AG04449 (cell line): ENCODE data around the gene COG4.

Source experiments
- CTCF ChIA-PET: fragments of 350-600 bp; formaldehyde crosslinking; extraction: SDS; loops from one replicate; lab custom pipeline; 2021; ENCODE audit warnings: antibody characterized with exemption; lab: Yijun Ruan, JAX
- POLR2A ChIA-PET: fragments of 400-600, 350-600 bp; formaldehyde crosslinking; extraction: SDS; loops from one replicate; lab custom pipeline; 2020; ENCODE audit warnings: antibody characterized with exemption, inconsistent platforms; lab: Yijun Ruan, JAX
- DNase-seq: peaks from one replicate; pipeline ENCODE4 v3.0.0-alpha.2; 2010; ENCODE audit warnings: low read depth, low spot score
- H3K4me3 ChIP-seq: 2 replicates; pipeline ENCODE4 v1.5.1; 2011; ENCODE audit warnings: low read depth, mild to moderate bottlenecking, control low read depth, low read length
- TF ChIP-seq, protein P1 (sequence below): IDR thresholded peaks from one replicate; pipeline ENCODE4 v1.5.1; 2011; ENCODE audit warnings: mild to moderate bottlenecking, moderate library complexity, low read length, control low read depth, inconsistent platforms; ENCODE audit not compliant: insufficient read depth; ENCODE audit errors: missing control alignments

Gene COG4

DNA sequence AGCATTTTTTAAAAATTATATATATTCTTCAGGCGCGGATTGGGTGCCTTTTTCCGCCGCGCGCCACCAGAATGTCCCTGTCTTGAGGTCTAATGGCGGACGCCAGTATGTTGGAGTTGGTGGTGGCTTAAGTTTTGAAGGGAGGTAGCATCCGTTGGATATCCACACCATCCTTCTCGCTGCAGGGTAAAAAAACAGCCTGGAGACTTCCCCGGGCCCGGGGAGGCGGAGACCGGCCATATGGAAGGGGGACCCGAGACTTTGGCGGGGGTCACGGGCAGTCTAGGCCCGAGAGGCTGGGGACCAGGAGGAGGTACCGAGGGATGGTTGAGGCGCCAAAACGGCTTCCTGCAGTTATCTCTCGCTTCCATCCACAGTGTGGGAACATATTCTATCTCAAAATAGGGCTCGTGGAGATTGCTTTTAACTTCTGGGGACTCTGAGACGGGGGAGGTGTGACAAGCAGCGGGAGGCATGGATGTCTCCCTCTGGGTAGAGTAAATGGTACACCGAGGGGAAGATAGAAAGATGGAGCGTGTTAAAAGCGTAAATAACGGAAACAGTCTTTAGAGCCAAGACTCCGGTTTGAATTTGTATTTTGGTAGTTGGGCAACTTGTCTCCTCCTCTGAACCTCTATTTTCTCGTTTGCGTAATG lies 517 bp upstream of the COG4 start, which contains the start of gene SF3B3:
Gene SF3B3, plus strand, starts transcription at position 74 of the 656 bp plus-strand sequence. CDS start 2,841 bp downstream, outside the sequence.
- peak within 1 kb of the TSS; percentile 98 for H3K4me3 ChIP-seq
- no peak for DNase-seq
- POLR2A ChIA-PET = interaction anchor here (1.0 to 1.3 kb wide), 2 partner anchors 143 to 144 kb away, joined by 3 to 4 read pairs; no protein-coding TSS in a partner anchor
- CTCF ChIA-PET = interaction anchor here (1.0 to 10.5 kb wide), 4 partner anchors 8 to 976 kb away, joined by 3 to 126 read pairs (median 4); no protein-coding TSS in a partner anchor
- TF ChIP-seq, protein P1, sequence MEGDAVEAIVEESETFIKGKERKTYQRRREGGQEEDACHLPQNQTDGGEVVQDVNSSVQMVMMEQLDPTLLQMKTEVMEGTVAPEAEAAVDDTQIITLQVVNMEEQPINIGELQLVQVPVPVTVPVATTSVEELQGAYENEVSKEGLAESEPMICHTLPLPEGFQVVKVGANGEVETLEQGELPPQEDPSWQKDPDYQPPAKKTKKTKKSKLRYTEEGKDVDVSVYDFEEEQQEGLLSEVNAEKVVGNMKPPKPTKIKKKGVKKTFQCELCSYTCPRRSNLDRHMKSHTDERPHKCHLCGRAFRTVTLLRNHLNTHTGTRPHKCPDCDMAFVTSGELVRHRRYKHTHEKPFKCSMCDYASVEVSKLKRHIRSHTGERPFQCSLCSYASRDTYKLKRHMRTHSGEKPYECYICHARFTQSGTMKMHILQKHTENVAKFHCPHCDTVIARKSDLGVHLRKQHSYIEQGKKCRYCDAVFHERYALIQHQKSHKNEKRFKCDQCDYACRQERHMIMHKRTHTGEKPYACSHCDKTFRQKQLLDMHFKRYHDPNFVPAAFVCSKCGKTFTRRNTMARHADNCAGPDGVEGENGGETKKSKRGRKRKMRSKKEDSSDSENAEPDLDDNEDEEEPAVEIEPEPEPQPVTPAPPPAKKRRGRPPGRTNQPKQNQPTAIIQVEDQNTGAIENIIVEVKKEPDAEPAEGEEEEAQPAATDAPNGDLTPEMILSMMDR = no peak

DNA sequence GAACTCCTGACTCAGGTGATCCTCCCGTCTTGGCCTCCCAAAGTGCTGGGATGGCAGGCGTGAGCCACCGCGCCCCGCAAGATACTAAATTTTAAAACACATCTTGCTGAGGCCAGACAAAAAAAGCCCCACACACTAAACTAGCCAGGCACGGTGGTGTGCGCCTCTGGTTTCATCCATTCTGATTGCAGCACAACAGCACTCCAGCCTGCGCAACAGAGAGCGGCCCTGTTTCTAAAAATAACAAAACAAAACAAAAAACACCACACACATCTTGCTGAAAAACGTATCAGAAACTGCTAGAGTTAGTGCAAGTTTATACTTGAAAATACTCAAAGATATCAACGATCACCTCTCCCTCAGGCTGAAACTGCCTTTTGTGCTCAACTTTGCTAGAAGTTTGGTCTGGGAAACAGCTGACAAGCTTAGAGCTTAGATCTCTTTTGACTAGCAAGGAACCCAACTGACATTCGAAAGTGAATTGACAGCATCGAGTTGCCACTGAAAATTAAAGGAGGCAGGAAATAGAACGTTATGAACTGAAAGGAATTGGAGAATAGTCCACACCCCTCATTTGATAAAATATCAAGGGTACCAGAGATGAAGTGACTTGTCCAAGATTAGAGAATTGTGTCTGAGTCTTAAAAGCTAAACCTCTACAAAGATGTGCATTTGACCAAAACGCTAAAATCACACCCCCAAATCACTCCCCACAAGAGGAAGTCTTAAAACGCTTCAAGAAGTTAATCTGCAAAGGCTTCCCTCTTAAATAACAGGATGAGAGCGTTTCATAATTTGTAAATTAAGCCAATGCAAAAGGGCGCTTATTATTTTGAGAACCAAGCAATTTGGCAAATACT lies 908 bp downstream of the COG4 start:
- ChIA-PET POLR2A (interaction anchor here (0.6 to 1.2 kb wide), 4 partner anchors 113 to 176 kb away, joined by 3 to 5 read pairs (median 4); partner anchors contain the start of gene DDX19A), CTCF (interaction anchor here (0.8 to 2.2 kb wide), 4 partner anchors 9 to 132 kb away, joined by 3 to 10 read pairs (median 4); no protein-coding TSS in a partner anchor)
- H3K4me3 ChIP-seq = peak overlapping the region; percentile 98
- TF ChIP-seq, protein P1 = no peak
- no peak for DNase-seq

DNA sequence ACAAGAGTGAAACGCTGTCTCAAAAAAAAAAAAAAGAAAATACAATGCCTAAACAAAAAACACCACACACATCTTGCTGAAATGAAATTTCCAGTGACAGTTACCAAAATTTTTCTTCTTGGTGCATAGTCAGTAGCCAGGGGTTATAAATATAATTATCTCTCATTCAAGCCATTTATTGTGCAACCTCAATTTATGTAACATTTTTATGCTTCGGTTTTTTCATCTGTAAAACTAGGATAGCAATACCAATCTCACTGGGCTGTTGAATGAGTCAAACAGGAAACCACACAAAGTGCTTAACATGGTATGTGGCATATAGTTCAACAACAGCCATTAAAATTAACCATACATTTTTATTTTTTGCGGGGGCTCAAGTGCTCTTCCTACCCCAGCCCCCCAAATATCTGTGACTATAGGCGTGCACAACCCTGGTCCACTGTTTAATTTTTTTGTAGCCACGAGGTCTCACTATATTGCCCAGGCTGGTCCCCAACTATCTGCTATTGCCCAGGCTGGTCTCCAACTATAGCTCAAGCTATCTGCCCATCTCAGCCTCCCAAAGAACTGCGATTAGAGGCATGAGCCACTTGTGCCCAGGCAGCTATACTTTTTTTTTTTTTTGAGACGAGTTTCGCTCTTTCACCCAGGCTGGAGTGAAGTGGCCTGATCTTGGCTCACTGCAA lies 2.6 kb downstream of the COG4 start:
- ChIA-PET CTCF (no interaction called here), POLR2A (no interaction called here)
- TF ChIP-seq, protein P1 = no peak
- H3K4me3 ChIP-seq = no peak overlapping the region
- peak; percentile 49 for DNase-seq

DNA sequence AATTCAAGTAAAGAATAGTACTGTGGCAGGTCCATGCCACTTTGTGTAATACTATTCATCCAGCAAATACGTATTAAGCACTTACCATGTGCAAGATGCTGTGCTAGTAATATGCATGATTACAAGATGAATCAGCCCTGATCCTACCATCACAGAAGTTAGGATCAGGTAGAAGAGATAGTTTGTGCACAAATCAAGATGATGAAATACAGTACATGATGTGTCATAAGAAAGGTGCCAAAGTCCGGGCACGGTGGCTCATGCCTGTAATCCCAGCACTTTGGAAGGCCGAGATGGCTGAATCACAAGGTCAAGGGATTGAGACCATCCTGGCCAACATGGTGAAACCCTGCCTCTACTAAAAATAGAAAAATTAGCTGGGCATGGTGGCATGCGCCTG lies 10.9 kb downstream of the COG4 start:
- no peak overlapping the region for H3K4me3 ChIP-seq
- CTCF ChIA-PET = no interaction called here
- POLR2A ChIA-PET = no interaction called here
- no peak for DNase-seq
- TF ChIP-seq, protein P1 = no peak

DNA sequence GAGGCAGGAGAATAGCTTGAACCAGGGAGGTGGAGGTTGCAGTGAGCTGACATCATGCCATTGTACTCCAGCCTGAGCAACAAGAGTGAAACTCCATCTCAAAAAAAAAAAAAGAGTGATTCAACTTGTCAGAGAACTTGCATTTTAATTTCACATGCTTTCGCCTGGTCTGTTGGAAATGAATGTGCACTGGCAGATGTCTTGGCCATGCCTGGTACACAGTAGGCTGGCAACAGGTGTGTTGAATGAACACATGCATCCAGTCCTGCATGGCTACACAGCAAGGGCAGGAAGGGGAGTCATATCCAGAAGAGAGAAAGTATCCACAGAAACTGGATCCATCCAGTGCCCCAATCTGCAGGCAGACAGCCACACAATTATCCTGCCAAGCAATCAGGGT lies 11.5 kb downstream of the COG4 start:
- POLR2A ChIA-PET = no interaction called here
- DNase-seq = no peak
- CTCF ChIA-PET = no interaction called here
- H3K4me3 ChIP-seq = no peak overlapping the region
- TF ChIP-seq, protein P1 = no peak
